ENCODE data around the gene NPHS1.

Gene NPHS1

DNA sequence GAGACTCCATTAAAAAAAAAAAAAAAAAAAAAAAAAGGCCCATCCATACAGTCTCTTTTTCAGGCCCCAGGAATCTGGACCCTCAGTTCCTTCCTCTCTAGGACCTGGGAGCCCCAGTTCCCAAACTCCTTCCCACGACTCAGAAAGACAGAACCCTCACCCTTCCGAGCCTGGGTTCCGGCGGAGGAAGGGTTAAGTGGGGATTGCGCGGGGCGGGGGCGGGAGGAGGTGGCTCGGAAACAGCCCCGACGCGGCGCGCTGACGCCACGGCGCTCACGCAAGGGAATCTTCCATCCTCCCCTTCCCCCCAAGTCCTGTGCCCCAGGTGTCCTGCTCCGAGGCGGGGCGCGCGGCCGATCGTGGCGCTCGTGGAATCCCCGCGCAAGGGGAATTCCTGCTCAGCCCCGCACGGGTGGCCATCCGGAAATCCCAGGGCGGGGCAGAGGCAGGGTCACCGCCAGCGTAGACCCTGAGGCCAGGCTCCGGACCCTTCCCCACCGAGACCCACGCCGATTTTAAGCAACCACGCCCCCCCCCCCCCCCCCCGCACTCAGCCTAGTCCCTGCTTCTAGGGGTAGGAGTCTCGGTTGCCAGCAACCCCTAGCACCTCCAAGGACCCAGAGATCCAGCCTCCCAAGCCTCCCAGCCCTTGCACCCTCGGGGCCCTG is 47.4 kb upstream of the NPHS1 start (continued):
- TF ChIP-seq, protein P1, sequence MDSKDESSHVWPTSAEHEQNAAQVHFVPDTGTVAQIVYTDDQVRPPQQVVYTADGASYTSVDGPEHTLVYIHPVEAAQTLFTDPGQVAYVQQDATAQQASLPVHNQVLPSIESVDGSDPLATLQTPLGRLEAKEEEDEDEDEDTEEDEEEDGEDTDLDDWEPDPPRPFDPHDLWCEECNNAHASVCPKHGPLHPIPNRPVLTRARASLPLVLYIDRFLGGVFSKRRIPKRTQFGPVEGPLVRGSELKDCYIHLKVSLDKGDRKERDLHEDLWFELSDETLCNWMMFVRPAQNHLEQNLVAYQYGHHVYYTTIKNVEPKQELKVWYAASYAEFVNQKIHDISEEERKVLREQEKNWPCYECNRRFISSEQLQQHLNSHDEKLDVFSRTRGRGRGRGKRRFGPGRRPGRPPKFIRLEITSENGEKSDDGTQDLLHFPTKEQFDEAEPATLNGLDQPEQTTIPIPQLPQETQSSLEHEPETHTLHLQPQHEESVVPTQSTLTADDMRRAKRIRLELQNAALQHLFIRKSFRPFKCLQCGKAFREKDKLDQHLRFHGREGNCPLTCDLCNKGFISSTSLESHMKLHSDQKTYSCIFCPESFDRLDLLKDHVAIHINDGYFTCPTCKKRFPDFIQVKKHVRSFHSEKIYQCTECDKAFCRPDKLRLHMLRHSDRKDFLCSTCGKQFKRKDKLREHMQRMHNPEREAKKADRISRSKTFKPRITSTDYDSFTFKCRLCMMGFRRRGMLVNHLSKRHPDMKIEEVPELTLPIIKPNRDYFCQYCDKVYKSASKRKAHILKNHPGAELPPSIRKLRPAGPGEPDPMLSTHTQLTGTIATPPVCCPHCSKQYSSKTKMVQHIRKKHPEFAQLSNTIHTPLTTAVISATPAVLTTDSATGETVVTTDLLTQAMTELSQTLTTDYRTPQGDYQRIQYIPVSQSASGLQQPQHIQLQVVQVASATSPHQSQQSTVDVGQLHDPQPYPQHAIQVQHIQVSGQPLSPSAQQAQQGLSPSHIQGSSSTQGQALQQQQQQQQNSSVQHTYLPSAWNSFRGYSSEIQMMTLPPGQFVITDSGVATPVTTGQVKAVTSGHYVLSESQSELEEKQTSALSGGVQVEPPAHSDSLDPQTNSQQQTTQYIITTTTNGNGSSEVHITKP (tag by site-specific recombination; IDR thresholded peaks at IDR 0.05) = peak; percentile 95
- peak; percentile 78 for TF ChIP-seq ZNF335 (tag by site-specific recombination; conservative IDR thresholded peaks at IDR 0.05)
- TF ChIP-seq ZNF121 (tag by site-specific recombination; IDR thresholded peaks at IDR 0.05) = peak; percentile 56; the same call in 1 of the 2 replicates
- TF ChIP-seq ZFP41 (tag by site-specific recombination; IDR thresholded peaks at IDR 0.05; ENCODE audit: borderline replicate concordance) = no peak
- TF ChIP-seq ZBTB20 (tag by site-specific recombination; IDR thresholded peaks at IDR 0.05) = peak; percentile 91
- TF ChIP-seq HOXC10 (CRISPR knock-in tag; IDR thresholded peaks at IDR 0.05) = no peak
- TF ChIP-seq, protein P2, sequence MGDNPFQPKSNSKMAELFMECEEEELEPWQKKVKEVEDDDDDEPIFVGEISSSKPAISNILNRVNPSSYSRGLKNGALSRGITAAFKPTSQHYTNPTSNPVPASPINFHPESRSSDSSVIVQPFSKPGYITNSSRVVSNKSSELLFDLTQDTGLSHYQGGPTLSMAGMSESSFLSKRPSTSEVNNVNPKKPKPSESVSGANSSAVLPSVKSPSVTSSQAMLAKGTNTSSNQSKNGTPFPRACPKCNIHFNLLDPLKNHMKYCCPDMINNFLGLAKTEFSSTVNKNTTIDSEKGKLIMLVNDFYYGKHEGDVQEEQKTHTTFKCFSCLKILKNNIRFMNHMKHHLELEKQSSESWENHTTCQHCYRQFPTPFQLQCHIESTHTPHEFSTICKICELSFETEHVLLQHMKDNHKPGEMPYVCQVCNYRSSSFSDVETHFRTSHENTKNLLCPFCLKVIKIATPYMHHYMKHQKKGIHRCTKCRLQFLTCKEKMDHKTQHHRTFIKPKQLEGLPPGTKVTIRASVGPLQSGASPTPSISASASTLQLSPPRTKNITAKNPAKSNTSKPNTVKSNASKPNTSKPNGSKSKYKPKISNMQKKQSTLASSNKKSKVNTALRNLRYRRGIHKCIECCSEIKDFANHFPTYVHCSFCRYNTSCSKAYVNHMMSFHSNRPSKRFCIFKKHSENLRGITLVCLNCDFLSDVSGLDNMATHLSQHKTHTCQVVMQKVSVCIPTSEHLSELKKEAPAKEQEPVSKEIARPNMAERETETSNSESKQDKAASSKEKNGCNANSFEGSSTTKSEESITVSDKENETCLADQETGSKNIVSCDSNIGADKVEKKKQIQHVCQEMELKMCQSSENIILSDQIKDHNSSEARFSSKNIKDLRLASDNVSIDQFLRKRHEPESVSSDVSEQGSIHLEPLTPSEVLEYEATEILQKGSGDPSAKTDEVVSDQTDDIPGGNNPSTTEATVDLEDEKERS (tag by site-specific recombination; IDR thresholded peaks at IDR 0.05) = peak; percentile 82; the same call in 1 of the 2 replicates
- TF ChIP-seq ZNF629 (tag by site-specific recombination; IDR thresholded peaks at IDR 0.05) = peak; percentile 95
- peak; percentile 94 for TF ChIP-seq ZBTB17 (tag by site-specific recombination; IDR thresholded peaks at IDR 0.05)
- TF ChIP-seq SETDB1 (IDR thresholded peaks at IDR 0.05; ENCODE audit: insufficient read length, low read length) = no peak
- peak; percentile 88 for TF ChIP-seq KLF10 (tag by site-specific recombination; IDR thresholded peaks at IDR 0.05)
- TF ChIP-seq, protein P3, sequence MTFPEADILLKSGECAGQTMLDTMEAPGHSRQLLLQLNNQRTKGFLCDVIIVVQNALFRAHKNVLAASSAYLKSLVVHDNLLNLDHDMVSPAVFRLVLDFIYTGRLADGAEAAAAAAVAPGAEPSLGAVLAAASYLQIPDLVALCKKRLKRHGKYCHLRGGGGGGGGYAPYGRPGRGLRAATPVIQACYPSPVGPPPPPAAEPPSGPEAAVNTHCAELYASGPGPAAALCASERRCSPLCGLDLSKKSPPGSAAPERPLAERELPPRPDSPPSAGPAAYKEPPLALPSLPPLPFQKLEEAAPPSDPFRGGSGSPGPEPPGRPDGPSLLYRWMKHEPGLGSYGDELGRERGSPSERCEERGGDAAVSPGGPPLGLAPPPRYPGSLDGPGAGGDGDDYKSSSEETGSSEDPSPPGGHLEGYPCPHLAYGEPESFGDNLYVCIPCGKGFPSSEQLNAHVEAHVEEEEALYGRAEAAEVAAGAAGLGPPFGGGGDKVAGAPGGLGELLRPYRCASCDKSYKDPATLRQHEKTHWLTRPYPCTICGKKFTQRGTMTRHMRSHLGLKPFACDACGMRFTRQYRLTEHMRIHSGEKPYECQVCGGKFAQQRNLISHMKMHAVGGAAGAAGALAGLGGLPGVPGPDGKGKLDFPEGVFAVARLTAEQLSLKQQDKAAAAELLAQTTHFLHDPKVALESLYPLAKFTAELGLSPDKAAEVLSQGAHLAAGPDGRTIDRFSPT (tag by site-specific recombination; IDR thresholded peaks at IDR 0.05) = peak; percentile 62
- TF ChIP-seq ZBTB21 (tag by site-specific recombination; IDR thresholded peaks at IDR 0.05) = peak; percentile 90
- TF ChIP-seq, protein P4, sequence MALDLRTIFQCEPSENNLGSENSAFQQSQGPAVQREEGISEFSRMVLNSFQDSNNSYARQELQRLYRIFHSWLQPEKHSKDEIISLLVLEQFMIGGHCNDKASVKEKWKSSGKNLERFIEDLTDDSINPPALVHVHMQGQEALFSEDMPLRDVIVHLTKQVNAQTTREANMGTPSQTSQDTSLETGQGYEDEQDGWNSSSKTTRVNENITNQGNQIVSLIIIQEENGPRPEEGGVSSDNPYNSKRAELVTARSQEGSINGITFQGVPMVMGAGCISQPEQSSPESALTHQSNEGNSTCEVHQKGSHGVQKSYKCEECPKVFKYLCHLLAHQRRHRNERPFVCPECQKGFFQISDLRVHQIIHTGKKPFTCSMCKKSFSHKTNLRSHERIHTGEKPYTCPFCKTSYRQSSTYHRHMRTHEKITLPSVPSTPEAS (tag by site-specific recombination; IDR thresholded peaks at IDR 0.05) = 0 out of 2 replicates have a peak, but pooled peaks have one; percentile 28
- TF ChIP-seq, protein P5, sequence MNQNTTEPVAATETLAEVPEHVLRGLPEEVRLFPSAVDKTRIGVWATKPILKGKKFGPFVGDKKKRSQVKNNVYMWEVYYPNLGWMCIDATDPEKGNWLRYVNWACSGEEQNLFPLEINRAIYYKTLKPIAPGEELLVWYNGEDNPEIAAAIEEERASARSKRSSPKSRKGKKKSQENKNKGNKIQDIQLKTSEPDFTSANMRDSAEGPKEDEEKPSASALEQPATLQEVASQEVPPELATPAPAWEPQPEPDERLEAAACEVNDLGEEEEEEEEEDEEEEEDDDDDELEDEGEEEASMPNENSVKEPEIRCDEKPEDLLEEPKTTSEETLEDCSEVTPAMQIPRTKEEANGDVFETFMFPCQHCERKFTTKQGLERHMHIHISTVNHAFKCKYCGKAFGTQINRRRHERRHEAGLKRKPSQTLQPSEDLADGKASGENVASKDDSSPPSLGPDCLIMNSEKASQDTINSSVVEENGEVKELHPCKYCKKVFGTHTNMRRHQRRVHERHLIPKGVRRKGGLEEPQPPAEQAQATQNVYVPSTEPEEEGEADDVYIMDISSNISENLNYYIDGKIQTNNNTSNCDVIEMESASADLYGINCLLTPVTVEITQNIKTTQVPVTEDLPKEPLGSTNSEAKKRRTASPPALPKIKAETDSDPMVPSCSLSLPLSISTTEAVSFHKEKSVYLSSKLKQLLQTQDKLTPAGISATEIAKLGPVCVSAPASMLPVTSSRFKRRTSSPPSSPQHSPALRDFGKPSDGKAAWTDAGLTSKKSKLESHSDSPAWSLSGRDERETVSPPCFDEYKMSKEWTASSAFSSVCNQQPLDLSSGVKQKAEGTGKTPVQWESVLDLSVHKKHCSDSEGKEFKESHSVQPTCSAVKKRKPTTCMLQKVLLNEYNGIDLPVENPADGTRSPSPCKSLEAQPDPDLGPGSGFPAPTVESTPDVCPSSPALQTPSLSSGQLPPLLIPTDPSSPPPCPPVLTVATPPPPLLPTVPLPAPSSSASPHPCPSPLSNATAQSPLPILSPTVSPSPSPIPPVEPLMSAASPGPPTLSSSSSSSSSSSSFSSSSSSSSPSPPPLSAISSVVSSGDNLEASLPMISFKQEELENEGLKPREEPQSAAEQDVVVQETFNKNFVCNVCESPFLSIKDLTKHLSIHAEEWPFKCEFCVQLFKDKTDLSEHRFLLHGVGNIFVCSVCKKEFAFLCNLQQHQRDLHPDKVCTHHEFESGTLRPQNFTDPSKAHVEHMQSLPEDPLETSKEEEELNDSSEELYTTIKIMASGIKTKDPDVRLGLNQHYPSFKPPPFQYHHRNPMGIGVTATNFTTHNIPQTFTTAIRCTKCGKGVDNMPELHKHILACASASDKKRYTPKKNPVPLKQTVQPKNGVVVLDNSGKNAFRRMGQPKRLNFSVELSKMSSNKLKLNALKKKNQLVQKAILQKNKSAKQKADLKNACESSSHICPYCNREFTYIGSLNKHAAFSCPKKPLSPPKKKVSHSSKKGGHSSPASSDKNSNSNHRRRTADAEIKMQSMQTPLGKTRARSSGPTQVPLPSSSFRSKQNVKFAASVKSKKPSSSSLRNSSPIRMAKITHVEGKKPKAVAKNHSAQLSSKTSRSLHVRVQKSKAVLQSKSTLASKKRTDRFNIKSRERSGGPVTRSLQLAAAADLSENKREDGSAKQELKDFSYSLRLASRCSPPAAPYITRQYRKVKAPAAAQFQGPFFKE (tag by site-specific recombination; IDR thresholded peaks at IDR 0.05; ENCODE audit: borderline replicate concordance) = no peak
- no peak for TF ChIP-seq ZNF302 (tag by site-specific recombination; IDR thresholded peaks at IDR 0.05; ENCODE audit: low read depth)
- TF ChIP-seq ZIC2 (tag by site-specific recombination; IDR thresholded peaks at IDR 0.05) = peak; percentile 71; the same call in 1 of the 2 replicates
- TF ChIP-seq, protein P6, sequence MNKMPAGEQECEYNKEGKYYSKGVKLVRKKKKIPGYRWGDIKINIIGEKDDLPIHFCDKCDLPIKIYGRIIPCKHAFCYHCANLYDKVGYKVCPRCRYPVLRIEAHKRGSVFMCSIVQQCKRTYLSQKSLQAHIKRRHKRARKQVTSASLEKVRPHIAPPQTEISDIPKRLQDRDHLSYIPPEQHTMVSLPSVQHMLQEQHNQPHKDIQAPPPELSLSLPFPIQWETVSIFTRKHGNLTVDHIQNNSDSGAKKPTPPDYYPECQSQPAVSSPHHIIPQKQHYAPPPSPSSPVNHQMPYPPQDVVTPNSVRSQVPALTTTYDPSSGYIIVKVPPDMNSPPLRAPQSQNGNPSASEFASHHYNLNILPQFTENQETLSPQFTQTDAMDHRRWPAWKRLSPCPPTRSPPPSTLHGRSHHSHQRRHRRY (tag by site-specific recombination; IDR thresholded peaks at IDR 0.05) = no peak
- TF ChIP-seq ZNF248 (tag by site-specific recombination; IDR thresholded peaks at IDR 0.05) = no peak
- peak; percentile 60 for TF ChIP-seq ZNF610 (tag by site-specific recombination; IDR thresholded peaks at IDR 0.05; ENCODE audit: borderline replicate concordance)
- no peak for TF ChIP-seq ZNF548 (tag by site-specific recombination; IDR thresholded peaks at IDR 0.05)
- peak; percentile 82; the same call in 1 of the 2 replicates for TF ChIP-seq YY1 (tag by site-specific recombination; IDR thresholded peaks at IDR 0.05)

Data from HEK293 (cell line).